ENCODE measurements around the gene NTRK3. TPM values are rescaled to one million over a fixed set of nuclear protein-coding genes. Genes with fewer than 3 reads are reported as not detected.

The NTRK3 gene
- total and polyA plus RNA-seq, 9 donors: 1.8 to 7.9 (median 3.2) TPM

- Histone ChIP-seq H3K4me1 (ENCODE audit: control insufficient read depth, insufficient read depth, low read length) (no peaks in the 10 kb centered on the region), H3K27me3 (ENCODE audit: control insufficient read depth, insufficient read depth, low read length) (no peaks in the 10 kb centered on the region), H3K27ac (ENCODE audit: low read length) (no peak overlapping the region), H3K9me3 (replicated peaks; ENCODE audit: control insufficient read depth, low read depth, low read length) (no peaks in the 10 kb centered on the region), H3K36me3 (ENCODE audit: control insufficient read depth, insufficient read depth, low read length) (no peaks in the 10 kb centered on the region), H3K4me3 (ENCODE audit: low read length) (no peak overlapping the region)
- no peak for DNase-seq
- no CpG with 5 or more reads among the region's 2 CpGs for WGBS (ENCODE audit: insufficient coverage)
Observed at GRCh38 chr15:88155310-88155709, 101.2 kb downstream of the NTRK3 start.

- DNase-seq: no peak
- Histone ChIP-seq H3K27me3 (ENCODE audit: control insufficient read depth, insufficient read depth, low read length) (no peaks in the 10 kb centered on the region), H3K36me3 (ENCODE audit: control insufficient read depth, insufficient read depth, low read length) (no peaks in the 10 kb centered on the region), H3K4me3 (ENCODE audit: low read length) (no peak overlapping the region), H3K4me1 (ENCODE audit: control insufficient read depth, insufficient read depth, low read length) (no peaks in the 10 kb centered on the region), H3K27ac (ENCODE audit: low read length) (no peak overlapping the region), H3K9me3 (replicated peaks; ENCODE audit: control insufficient read depth, low read depth, low read length) (no peaks in the 10 kb centered on the region)
- WGBS (ENCODE audit: insufficient coverage): 60% methylated on average over 3 of the region's 3 CpGs
Observed at GRCh38 chr15:88152672-88153071, 103.9 kb downstream of the NTRK3 start.

GRCh38 chr15:88147760-88148159 lies 108.8 kb downstream of the NTRK3 start:
- Histone ChIP-seq H3K27ac (ENCODE audit: low read length) (no peak overlapping the region), H3K9me3 (replicated peaks; ENCODE audit: control insufficient read depth, low read depth, low read length) (no peaks in the 10 kb centered on the region), H3K4me1 (ENCODE audit: control insufficient read depth, insufficient read depth, low read length) (no peaks in the 10 kb centered on the region), H3K36me3 (ENCODE audit: control insufficient read depth, insufficient read depth, low read length) (no peaks in the 10 kb centered on the region), H3K4me3 (ENCODE audit: low read length) (no peak overlapping the region), H3K27me3 (ENCODE audit: control insufficient read depth, insufficient read depth, low read length) (no peaks in the 10 kb centered on the region)
- DNase-seq: no peak
- WGBS (ENCODE audit: insufficient coverage): 43% methylated on average over 1 of the region's 4 CpGs

- no peak overlapping the region for H3K4me3 ChIP-seq (ENCODE audit: low read length)
- no peaks in the 10 kb centered on the region for H3K27me3 ChIP-seq (ENCODE audit: control insufficient read depth, insufficient read depth, low read length)
- H3K27ac ChIP-seq (ENCODE audit: low read length): no peak overlapping the region
- H3K36me3 ChIP-seq (ENCODE audit: control insufficient read depth, insufficient read depth, low read length): no peaks in the 10 kb centered on the region
- DNase-seq: no peak
- H3K4me1 ChIP-seq (ENCODE audit: control insufficient read depth, insufficient read depth, low read length): no peaks in the 10 kb centered on the region
- H3K9me3 ChIP-seq (replicated peaks; ENCODE audit: control insufficient read depth, low read depth, low read length): no peaks in the 10 kb centered on the region
- WGBS (ENCODE audit: insufficient coverage): 78% methylated on average over 2 of the region's 7 CpGs
Observed at GRCh38 chr15:88144921-88145653, 111.5 kb downstream of the NTRK3 start.

GRCh38 chr15:88142121-88142520 lies 114.4 kb downstream of the NTRK3 start:
- no peaks in the 10 kb centered on the region for H3K9me3 ChIP-seq (replicated peaks; ENCODE audit: control insufficient read depth, low read depth, low read length)
- WGBS (ENCODE audit: insufficient coverage): 95% methylated on average over 5 of the region's 6 CpGs
- H3K36me3 ChIP-seq (ENCODE audit: control insufficient read depth, insufficient read depth, low read length): no peaks in the 10 kb centered on the region
- no peak for DNase-seq
- H3K27me3 ChIP-seq (ENCODE audit: control insufficient read depth, insufficient read depth, low read length): no peaks in the 10 kb centered on the region
- H3K4me1 ChIP-seq (ENCODE audit: control insufficient read depth, insufficient read depth, low read length): no peaks in the 10 kb centered on the region
- H3K4me3 ChIP-seq (ENCODE audit: low read length): no peak overlapping the region
- no peak overlapping the region for H3K27ac ChIP-seq (ENCODE audit: low read length)

- Histone ChIP-seq H3K36me3 (ENCODE audit: control insufficient read depth, insufficient read depth, low read length) (no peaks in the 10 kb centered on the region), H3K9me3 (replicated peaks; ENCODE audit: control insufficient read depth, low read depth, low read length) (no peaks in the 10 kb centered on the region), H3K4me1 (ENCODE audit: control insufficient read depth, insufficient read depth, low read length) (no peaks in the 10 kb centered on the region), H3K27ac (ENCODE audit: low read length) (no peak overlapping the region), H3K4me3 (ENCODE audit: low read length) (no peak overlapping the region), H3K27me3 (ENCODE audit: control insufficient read depth, insufficient read depth, low read length) (no peaks in the 10 kb centered on the region)
- 88% methylated on average over 3 of the region's 6 CpGs for WGBS (ENCODE audit: insufficient coverage)
- DNase-seq: no peak
Observed at GRCh38 chr15:88141269-88141889, 115.2 kb downstream of the NTRK3 start.

- Histone ChIP-seq H3K27ac (ENCODE audit: low read length) (no peak overlapping the region), H3K9me3 (replicated peaks; ENCODE audit: control insufficient read depth, low read depth, low read length) (no peaks in the 10 kb centered on the region), H3K36me3 (ENCODE audit: control insufficient read depth, insufficient read depth, low read length) (no peaks in the 10 kb centered on the region), H3K4me3 (ENCODE audit: low read length) (no peak overlapping the region), H3K4me1 (ENCODE audit: control insufficient read depth, insufficient read depth, low read length) (no peaks in the 10 kb centered on the region), H3K27me3 (ENCODE audit: control insufficient read depth, insufficient read depth, low read length) (no peaks in the 10 kb centered on the region)
- 63% methylated on average over 2 of the region's 4 CpGs for WGBS (ENCODE audit: insufficient coverage)
- DNase-seq: no peak
Observed at GRCh38 chr15:88140398-88140797, 116.1 kb downstream of the NTRK3 start.

- H3K36me3 ChIP-seq (ENCODE audit: control insufficient read depth, insufficient read depth, low read length): no peaks in the 10 kb centered on the region
- WGBS (ENCODE audit: insufficient coverage): 85% methylated on average over 2 of the region's 2 CpGs
- H3K27ac ChIP-seq (ENCODE audit: low read length): no peak overlapping the region
Observed at GRCh38 chr15:88139936-88140335, 116.6 kb downstream of the NTRK3 start.

GRCh38 chr15:88133795-88134194 lies 122.7 kb downstream of the NTRK3 start:
- no peaks in the 10 kb centered on the region for H3K9me3 ChIP-seq (replicated peaks; ENCODE audit: control insufficient read depth, low read depth, low read length)
- DNase-seq: no peak
- no peak overlapping the region for H3K27ac ChIP-seq (ENCODE audit: low read length)
- H3K27me3 ChIP-seq (ENCODE audit: control insufficient read depth, insufficient read depth, low read length): no peaks in the 10 kb centered on the region
- 80% methylated on average over 1 of the region's 6 CpGs for WGBS (ENCODE audit: insufficient coverage)
- no peak overlapping the region for H3K4me3 ChIP-seq (ENCODE audit: low read length)
- no peaks in the 10 kb centered on the region for H3K4me1 ChIP-seq (ENCODE audit: control insufficient read depth, insufficient read depth, low read length)
- H3K36me3 ChIP-seq (ENCODE audit: control insufficient read depth, insufficient read depth, low read length): no peaks in the 10 kb centered on the region

More at GRCh38 chr15:88139936-88140335, 116.6 kb downstream of the NTRK3 start:
- Histone ChIP-seq H3K9me3 (replicated peaks; ENCODE audit: control insufficient read depth, low read depth, low read length) (no peaks in the 10 kb centered on the region), H3K4me1 (ENCODE audit: control insufficient read depth, insufficient read depth, low read length) (no peaks in the 10 kb centered on the region), H3K27me3 (ENCODE audit: control insufficient read depth, insufficient read depth, low read length) (no peaks in the 10 kb centered on the region), H3K4me3 (ENCODE audit: low read length) (no peak overlapping the region)
- no peak for DNase-seq

- Histone ChIP-seq H3K4me3 (ENCODE audit: low read length) (no peak overlapping the region), H3K36me3 (ENCODE audit: control insufficient read depth, insufficient read depth, low read length) (no peaks in the 10 kb centered on the region), H3K4me1 (ENCODE audit: control insufficient read depth, insufficient read depth, low read length) (peaks cover 6% of the 10 kb centered on the region), H3K9me3 (replicated peaks; ENCODE audit: control insufficient read depth, low read depth, low read length) (no peaks in the 10 kb centered on the region), H3K27ac (ENCODE audit: low read length) (no peak overlapping the region), H3K27me3 (ENCODE audit: control insufficient read depth, insufficient read depth, low read length) (no peaks in the 10 kb centered on the region)
- 75% methylated on average over 3 of the region's 4 CpGs for WGBS (ENCODE audit: insufficient coverage)
- DNase-seq: no peak
Observed at GRCh38 chr15:88132499-88132898, 124.0 kb downstream of the NTRK3 start.
